Activated CD8-positive, alpha-beta T cell treated with anti-CD3 and anti-CD28 coated beads for 36 hours (primary cell): ENCODE data around the gene MXD3. TPM values are rescaled to one million over a fixed set of nuclear protein-coding genes. Genes with fewer than 3 reads are reported as not detected.

ENCODE experiments used
- ATAC-seq: fragments of 200-7000 bp; cut with Tn5 transposase; one replicate; pipeline ENCODE4 v1.10.0; 2021; ENCODE audit warnings: mild to moderate bottlenecking, moderate library complexity
- CTCF ChIA-PET: fragments of 350-600 bp; sonication (Branson Sonifier 250); formaldehyde crosslinking; loops from one replicate; lab custom pipeline; 2021; ENCODE audit warnings: antibody characterized with exemption; lab: Charles Lee
- POLR2A ChIA-PET: fragments of 350-600 bp; sonication (Branson Sonifier 250); formaldehyde crosslinking; loops from one replicate; lab custom pipeline; 2021; ENCODE audit warnings: antibody characterized with exemption; lab: Charles Lee
- DNase-seq: peaks from one replicate; pipeline ENCODE4 v3.0.0-alpha.2; 2020
- H3K27ac Mint-ChIP-seq: one replicate; pipeline ENCODE4 v1.8.0; 2021; ENCODE audit warnings: mild to moderate bottlenecking, mixed read lengths
- H3K27me3 Mint-ChIP-seq: one replicate; pipeline ENCODE4 v1.8.0; 2021; ENCODE audit warnings: mixed read lengths
- H3K36me3 Mint-ChIP-seq: one replicate; pipeline ENCODE4 v1.8.0; 2021; ENCODE audit warnings: low read depth, mixed read lengths
- H3K4me1 Mint-ChIP-seq: one replicate; pipeline ENCODE4 v1.8.0; 2021; ENCODE audit warnings: low read depth, mixed read lengths
- H3K4me3 Mint-ChIP-seq: one replicate; pipeline ENCODE4 v1.8.0; 2021; ENCODE audit warnings: mild to moderate bottlenecking, moderate library complexity, mixed read lengths
- H3K9me3 Mint-ChIP-seq: one replicate; pipeline ENCODE4 v1.8.0; 2021; ENCODE audit warnings: mixed read lengths
- intact Hi-C: fragments of 100-400 bp; cut with micrococcal nuclease; formaldehyde crosslinking; loops from one replicate; pipeline ENCODE4 v1.10.0; 2022
- total RNA-seq, 2 experiments: library from RNA; stranded (reverse); gene quantifications; one replicate each; pipeline ENCODE4 v1.2.3, GENCODE V29; 2021
- TF ChIP-seq, protein P1 (sequence below): fragments of 200-600 bp; IDR thresholded peaks from one replicate; pipeline ENCODE4 v1.8.0; 2022; ENCODE audit warnings: antibody characterized with exemption, mild to moderate bottlenecking

Gene MXD3
- total RNA-seq, 2 experiments from 2014 or later: 19.3 to 25.1 TPM

GRCh38 chr5:177339107-177339638, 27.5 kb upstream of the MXD3 start:
- Mint-ChIP-seq H3K9me3 (no peaks in the 10 kb centered on the region), H3K4me3 (no peak overlapping the region), H3K27me3 (no peaks in the 10 kb centered on the region), H3K36me3 (peaks cover 32% of the 10 kb centered on the region), H3K4me1 (peaks cover 24% of the 10 kb centered on the region), H3K27ac (peak overlapping the region; percentile 60)
- intact Hi-C loops: no loop called here
- no peak for DNase-seq
- POLR2A ChIA-PET: interaction anchor here (1.8 kb wide), 1 partner anchor 12 kb away, joined by 8 read pairs; the partner anchor contains the start of gene LMAN2
- TF ChIP-seq, protein P1, sequence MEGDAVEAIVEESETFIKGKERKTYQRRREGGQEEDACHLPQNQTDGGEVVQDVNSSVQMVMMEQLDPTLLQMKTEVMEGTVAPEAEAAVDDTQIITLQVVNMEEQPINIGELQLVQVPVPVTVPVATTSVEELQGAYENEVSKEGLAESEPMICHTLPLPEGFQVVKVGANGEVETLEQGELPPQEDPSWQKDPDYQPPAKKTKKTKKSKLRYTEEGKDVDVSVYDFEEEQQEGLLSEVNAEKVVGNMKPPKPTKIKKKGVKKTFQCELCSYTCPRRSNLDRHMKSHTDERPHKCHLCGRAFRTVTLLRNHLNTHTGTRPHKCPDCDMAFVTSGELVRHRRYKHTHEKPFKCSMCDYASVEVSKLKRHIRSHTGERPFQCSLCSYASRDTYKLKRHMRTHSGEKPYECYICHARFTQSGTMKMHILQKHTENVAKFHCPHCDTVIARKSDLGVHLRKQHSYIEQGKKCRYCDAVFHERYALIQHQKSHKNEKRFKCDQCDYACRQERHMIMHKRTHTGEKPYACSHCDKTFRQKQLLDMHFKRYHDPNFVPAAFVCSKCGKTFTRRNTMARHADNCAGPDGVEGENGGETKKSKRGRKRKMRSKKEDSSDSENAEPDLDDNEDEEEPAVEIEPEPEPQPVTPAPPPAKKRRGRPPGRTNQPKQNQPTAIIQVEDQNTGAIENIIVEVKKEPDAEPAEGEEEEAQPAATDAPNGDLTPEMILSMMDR: no peak
- CTCF ChIA-PET: interaction anchor here (1.3 kb wide), 2 partner anchors 15 to 51 kb away, joined by 4 to 5 read pairs; no protein-coding TSS in a partner anchor
- no peak for ATAC-seq

DNA sequence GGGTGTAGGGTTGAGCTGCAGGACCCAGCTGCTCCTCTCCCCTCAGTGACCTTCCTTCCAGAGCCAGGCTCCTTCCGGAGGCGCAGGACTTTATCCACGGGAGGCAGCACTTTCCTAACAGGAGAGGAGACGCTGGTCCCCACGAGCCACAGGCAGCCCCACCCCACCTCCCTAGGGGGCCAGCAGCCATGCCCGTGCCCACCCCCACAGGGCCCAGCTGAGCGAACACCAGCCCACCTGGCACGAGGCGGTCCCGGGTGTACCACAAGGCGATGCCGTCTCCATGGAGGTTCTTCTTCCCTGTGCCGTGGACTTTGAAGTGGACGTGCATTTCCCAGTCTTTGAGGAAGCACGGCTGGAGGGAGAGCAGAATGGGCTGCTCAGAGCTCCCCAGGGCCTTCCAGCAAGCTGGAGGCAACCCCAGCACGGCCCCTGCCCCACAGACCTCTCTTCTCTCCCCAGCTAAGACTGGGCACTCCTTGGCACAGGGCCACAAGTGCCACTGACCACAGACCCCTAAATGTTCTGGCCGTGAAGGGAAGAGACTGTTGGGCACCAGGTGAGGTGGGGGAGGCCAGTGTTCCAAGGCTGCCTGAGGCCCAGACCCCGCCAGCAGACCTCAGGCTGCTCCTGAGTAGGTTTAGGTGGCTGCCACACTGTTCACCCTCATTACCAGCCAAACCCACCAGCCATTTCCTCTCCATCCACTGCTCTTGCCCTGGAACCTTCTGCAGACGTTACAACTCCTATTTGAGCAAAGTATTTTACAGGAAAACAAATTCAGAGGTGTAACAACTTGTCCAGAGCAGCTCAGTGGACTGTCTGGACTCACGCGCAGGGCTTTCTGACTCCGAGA, 26.8 kb upstream of the MXD3 start:
- Mint-ChIP-seq H3K9me3 (no peaks in the 10 kb centered on the region), H3K27ac (no peak overlapping the region), H3K36me3 (peaks cover 35% of the 10 kb centered on the region), H3K4me1 (peaks cover 21% of the 10 kb centered on the region), H3K4me3 (no peak overlapping the region), H3K27me3 (no peaks in the 10 kb centered on the region)
- intact Hi-C loops: no loop called here
- CTCF ChIA-PET: interaction anchor here (1.3 kb wide), 2 partner anchors 16 to 52 kb away, joined by 4 to 5 read pairs; no protein-coding TSS in a partner anchor
- TF ChIP-seq, protein P1: no peak
- POLR2A ChIA-PET: interaction anchor here (1.8 kb wide), 1 partner anchor 12 kb away, joined by 8 read pairs; the partner anchor contains the start of gene LMAN2
- ATAC-seq (no peak), DNase-seq (no peak)

GRCh38 chr5:177336603-177337494, 25.2 kb upstream of the MXD3 start:
- Mint-ChIP-seq H3K27me3 (no peaks in the 10 kb centered on the region), H3K4me1 (peaks cover 18% of the 10 kb centered on the region), H3K36me3 (peaks cover 36% of the 10 kb centered on the region), H3K27ac (no peak overlapping the region), H3K4me3 (no peak overlapping the region), H3K9me3 (no peaks in the 10 kb centered on the region)
- DNase-seq: no peak
- POLR2A ChIA-PET: interaction anchor here (0.5 to 1.5 kb wide), 4 partner anchors 15 to 82 kb away, joined by 3 to 4 read pairs (median 3); partner anchors contain the start of gene MXD3
- intact Hi-C loops: no loop called here
- TF ChIP-seq, protein P1: no peak
- ATAC-seq: no peak
- CTCF ChIA-PET: interaction anchor here (0.9 to 7.1 kb wide), 9 partner anchors 10 to 109 kb away, joined by 3 to 41 read pairs (median 4); partner anchors contain the start of genes MXD3 and RGS14

- ChIA-PET POLR2A (interaction anchor here (0.5 to 1.5 kb wide), 4 partner anchors 16 to 83 kb away, joined by 3 to 4 read pairs (median 3); partner anchors contain the start of gene MXD3), CTCF (interaction anchor here (0.9 to 7.1 kb wide), 10 partner anchors 10 to 119 kb away, joined by 3 to 41 read pairs (median 4); partner anchors contain the start of genes MXD3 and RGS14)
- Mint-ChIP-seq H3K4me3 (no peak overlapping the region), H3K4me1 (peaks cover 12% of the 10 kb centered on the region), H3K27me3 (no peaks in the 10 kb centered on the region), H3K36me3 (peaks cover 36% of the 10 kb centered on the region), H3K9me3 (no peaks in the 10 kb centered on the region), H3K27ac (peak overlapping the region; percentile 24)
- DNase-seq (peak; percentile 62), ATAC-seq (peak; percentile 92)
- intact Hi-C loops: no loop called here
- TF ChIP-seq, protein P1: peak; percentile 64
Measured at GRCh38 chr5:177336112-177336511, 24.4 kb upstream of the MXD3 start.
